Measurements from ENCODE around the gene USP1. TPM values are rescaled to one million over a fixed set of nuclear protein-coding genes. Genes with fewer than 3 reads are reported as not detected.
A peak's percentile ranks its signal among the peaks of the same experiment; 100 is the strongest.

Gene USP1
- total RNA-seq, 3 donors from 2014 or later (not counting 1 experiment from before 2014, with no cell fraction given) = 22.1 to 34.0 (median 26.8) TPM

DNA sequence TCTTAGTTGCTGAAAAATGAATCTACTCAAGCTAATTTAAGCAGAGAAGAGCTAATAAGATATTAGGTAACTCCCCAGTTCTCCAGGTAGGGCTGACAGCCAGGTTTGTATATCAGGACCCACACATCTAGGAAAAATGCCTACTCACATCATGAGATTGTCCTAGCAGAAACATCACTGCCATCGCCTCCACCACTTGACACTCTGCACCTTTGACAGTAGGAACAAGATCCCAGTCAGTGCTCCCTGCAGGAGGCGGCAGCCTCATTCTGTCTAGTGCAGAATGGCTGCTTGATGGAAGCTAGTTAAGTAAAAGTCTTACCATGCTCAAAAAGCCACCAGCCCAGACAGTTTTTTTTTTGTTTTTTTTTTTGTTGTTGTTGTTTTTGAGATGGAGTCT lies 31.6 kb upstream of the USP1 start:
- TF ChIP-seq, protein P1, sequence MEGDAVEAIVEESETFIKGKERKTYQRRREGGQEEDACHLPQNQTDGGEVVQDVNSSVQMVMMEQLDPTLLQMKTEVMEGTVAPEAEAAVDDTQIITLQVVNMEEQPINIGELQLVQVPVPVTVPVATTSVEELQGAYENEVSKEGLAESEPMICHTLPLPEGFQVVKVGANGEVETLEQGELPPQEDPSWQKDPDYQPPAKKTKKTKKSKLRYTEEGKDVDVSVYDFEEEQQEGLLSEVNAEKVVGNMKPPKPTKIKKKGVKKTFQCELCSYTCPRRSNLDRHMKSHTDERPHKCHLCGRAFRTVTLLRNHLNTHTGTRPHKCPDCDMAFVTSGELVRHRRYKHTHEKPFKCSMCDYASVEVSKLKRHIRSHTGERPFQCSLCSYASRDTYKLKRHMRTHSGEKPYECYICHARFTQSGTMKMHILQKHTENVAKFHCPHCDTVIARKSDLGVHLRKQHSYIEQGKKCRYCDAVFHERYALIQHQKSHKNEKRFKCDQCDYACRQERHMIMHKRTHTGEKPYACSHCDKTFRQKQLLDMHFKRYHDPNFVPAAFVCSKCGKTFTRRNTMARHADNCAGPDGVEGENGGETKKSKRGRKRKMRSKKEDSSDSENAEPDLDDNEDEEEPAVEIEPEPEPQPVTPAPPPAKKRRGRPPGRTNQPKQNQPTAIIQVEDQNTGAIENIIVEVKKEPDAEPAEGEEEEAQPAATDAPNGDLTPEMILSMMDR (IDR thresholded peaks at IDR 0.05) = no peak
- Histone ChIP-seq H3K9me3 (ENCODE audit: control insufficient read depth, insufficient read depth, low read length) (no peaks in the 10 kb centered on the region), H3K27ac (ENCODE audit: low read length) (no peak overlapping the region), H3K36me3 (ENCODE audit: control insufficient read depth, insufficient read depth, low read length) (no peaks in the 10 kb centered on the region), H3K27me3 (ENCODE audit: control insufficient read depth, insufficient read depth, low read length) (no peaks in the 10 kb centered on the region), H3K4me1 (ENCODE audit: control insufficient read depth, insufficient read depth, low read length) (no peaks in the 10 kb centered on the region), H3K4me3 (ENCODE audit: low read length) (no peak overlapping the region)
- H3K27ac Mint-ChIP-seq = no peak overlapping the region
- no peaks in the 10 kb centered on the region for H3K36me3 Mint-ChIP-seq
- DNase-seq = no peak
- no peak for ATAC-seq
- H3K27me3 Mint-ChIP-seq (ENCODE audit: low read depth in 2 of 2) = no peaks in the 10 kb centered on the region
- no peaks in the 10 kb centered on the region for H3K4me1 Mint-ChIP-seq
- intact Hi-C loops (cut with micrococcal nuclease) = loop anchor here (5.0 kb wide), 1 partner anchor 323 kb away; no protein-coding TSS in a partner anchor
- no peak overlapping the region for H3K4me3 Mint-ChIP-seq
- 93% methylated on average over 2 of the region's 2 CpGs for WGBS (ENCODE audit: insufficient coverage)
- H3K9me3 Mint-ChIP-seq = no peaks in the 10 kb centered on the region

GRCh38 chr1:62406576-62406975 lies 30.3 kb upstream of the USP1 start:
- H3K27ac Mint-ChIP-seq = no peak overlapping the region
- no peak overlapping the region for H3K4me3 Mint-ChIP-seq
- DNase-seq = no peak
- H3K36me3 Mint-ChIP-seq = no peaks in the 10 kb centered on the region
- no peaks in the 10 kb centered on the region for H3K4me1 ChIP-seq (ENCODE audit: control insufficient read depth, insufficient read depth, low read length)
- H3K27me3 ChIP-seq (ENCODE audit: control insufficient read depth, insufficient read depth, low read length) = no peaks in the 10 kb centered on the region
- no peaks in the 10 kb centered on the region for H3K4me1 Mint-ChIP-seq
- no peaks in the 10 kb centered on the region for H3K36me3 ChIP-seq (ENCODE audit: control insufficient read depth, insufficient read depth, low read length)
- H3K9me3 ChIP-seq (ENCODE audit: control insufficient read depth, insufficient read depth, low read length) = no peaks in the 10 kb centered on the region
- H3K27me3 Mint-ChIP-seq (ENCODE audit: low read depth in 2 of 2) = no peaks in the 10 kb centered on the region
- H3K27ac ChIP-seq (ENCODE audit: low read length) = no peak overlapping the region
- intact Hi-C loops (cut with micrococcal nuclease) = loop anchor here (5.0 kb wide), 1 partner anchor 324 kb away; no protein-coding TSS in a partner anchor
- TF ChIP-seq, protein P1 (IDR thresholded peaks at IDR 0.05) = no peak
- H3K4me3 ChIP-seq (ENCODE audit: low read length) = no peak overlapping the region
- H3K9me3 Mint-ChIP-seq = no peaks in the 10 kb centered on the region
- WGBS (ENCODE audit: insufficient coverage) = 71% methylated on average over 3 of the region's 3 CpGs
- no peak for ATAC-seq

DNA sequence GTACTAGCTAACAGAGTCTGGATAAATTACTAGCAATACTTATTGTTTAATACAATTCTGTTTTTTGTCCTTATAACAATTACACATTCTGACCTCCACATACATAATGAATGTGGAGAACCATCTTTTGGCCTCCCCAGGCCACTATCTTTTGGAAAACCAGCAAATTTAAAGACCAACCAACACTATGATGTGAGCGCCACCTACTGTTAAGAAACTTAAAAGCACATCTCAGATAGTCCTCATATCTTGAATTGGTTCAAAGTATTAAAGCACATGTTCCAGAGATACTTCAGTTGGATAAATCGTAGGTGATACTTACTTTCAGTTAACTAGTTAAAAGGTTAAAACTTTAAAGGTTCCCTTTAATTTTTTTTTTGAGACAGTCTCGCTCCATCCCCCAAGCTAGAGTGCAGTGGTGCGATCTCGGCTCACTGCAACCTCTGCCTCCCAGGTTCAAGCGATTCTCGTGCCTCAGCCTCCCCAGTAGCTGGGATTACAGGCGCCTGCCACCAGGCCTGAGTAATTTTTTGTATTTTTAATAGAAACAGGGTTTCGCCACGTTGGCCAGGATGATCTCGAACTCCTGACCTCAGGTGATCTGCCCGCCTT lies 29.3 kb upstream of the USP1 start:
- Mint-ChIP-seq H3K9me3 (no peaks in the 10 kb centered on the region), H3K27ac (no peak overlapping the region), H3K27me3 (ENCODE audit: low read depth in 2 of 2) (no peaks in the 10 kb centered on the region), H3K36me3 (no peaks in the 10 kb centered on the region), H3K4me1 (no peaks in the 10 kb centered on the region), H3K4me3 (no peak overlapping the region)
- Histone ChIP-seq H3K27ac (ENCODE audit: low read length) (no peak overlapping the region), H3K27me3 (ENCODE audit: control insufficient read depth, insufficient read depth, low read length) (no peaks in the 10 kb centered on the region), H3K9me3 (ENCODE audit: control insufficient read depth, insufficient read depth, low read length) (no peaks in the 10 kb centered on the region), H3K36me3 (ENCODE audit: control insufficient read depth, insufficient read depth, low read length) (no peaks in the 10 kb centered on the region), H3K4me1 (ENCODE audit: control insufficient read depth, insufficient read depth, low read length) (no peaks in the 10 kb centered on the region), H3K4me3 (ENCODE audit: low read length) (no peak overlapping the region)
- TF ChIP-seq, protein P1 (IDR thresholded peaks at IDR 0.05) = peak; percentile 87
- WGBS (ENCODE audit: insufficient coverage) = 77% methylated on average over 12 of the region's 12 CpGs
- peak in 2 of 3 donors; percentile 44 to 55 for ATAC-seq
- intact Hi-C loops (cut with micrococcal nuclease) = loop anchor here (1.0 to 5.0 kb wide), 2 partner anchors 232 to 325 kb away; no protein-coding TSS in a partner anchor
- DNase-seq = peak in 1 of 2 donors; percentile 74

GRCh38 chr1:62415687-62416086 lies 21.2 kb upstream of the USP1 start:
- no peaks in the 10 kb centered on the region for H3K4me1 ChIP-seq (ENCODE audit: control insufficient read depth, insufficient read depth, low read length)
- H3K4me3 Mint-ChIP-seq = no peak overlapping the region
- 89% methylated on average over 8 of the region's 8 CpGs for WGBS (ENCODE audit: insufficient coverage)
- no peaks in the 10 kb centered on the region for H3K36me3 Mint-ChIP-seq
- H3K4me3 ChIP-seq (ENCODE audit: low read length) = no peak overlapping the region
- no peak overlapping the region for H3K27ac ChIP-seq (ENCODE audit: low read length)
- H3K9me3 Mint-ChIP-seq = no peaks in the 10 kb centered on the region
- H3K27me3 ChIP-seq (ENCODE audit: control insufficient read depth, insufficient read depth, low read length) = no peaks in the 10 kb centered on the region
- ATAC-seq (no peak), DNase-seq (no peak)
- intact Hi-C loops (cut with micrococcal nuclease) = no loop called here
- TF ChIP-seq, protein P1 (IDR thresholded peaks at IDR 0.05) = no peak
- no peak overlapping the region for H3K27ac Mint-ChIP-seq
- H3K9me3 ChIP-seq (ENCODE audit: control insufficient read depth, insufficient read depth, low read length) = no peaks in the 10 kb centered on the region
- H3K27me3 Mint-ChIP-seq (ENCODE audit: low read depth in 2 of 2) = peaks cover 5 to 20% of the 10 kb centered on the region in 2 donors
- no peaks in the 10 kb centered on the region for H3K4me1 Mint-ChIP-seq
- H3K36me3 ChIP-seq (ENCODE audit: control insufficient read depth, insufficient read depth, low read length) = no peaks in the 10 kb centered on the region

All from natural killer cell (primary cell).